ENCODE data around the gene FCGBP.

Gene FCGBP

DNA sequence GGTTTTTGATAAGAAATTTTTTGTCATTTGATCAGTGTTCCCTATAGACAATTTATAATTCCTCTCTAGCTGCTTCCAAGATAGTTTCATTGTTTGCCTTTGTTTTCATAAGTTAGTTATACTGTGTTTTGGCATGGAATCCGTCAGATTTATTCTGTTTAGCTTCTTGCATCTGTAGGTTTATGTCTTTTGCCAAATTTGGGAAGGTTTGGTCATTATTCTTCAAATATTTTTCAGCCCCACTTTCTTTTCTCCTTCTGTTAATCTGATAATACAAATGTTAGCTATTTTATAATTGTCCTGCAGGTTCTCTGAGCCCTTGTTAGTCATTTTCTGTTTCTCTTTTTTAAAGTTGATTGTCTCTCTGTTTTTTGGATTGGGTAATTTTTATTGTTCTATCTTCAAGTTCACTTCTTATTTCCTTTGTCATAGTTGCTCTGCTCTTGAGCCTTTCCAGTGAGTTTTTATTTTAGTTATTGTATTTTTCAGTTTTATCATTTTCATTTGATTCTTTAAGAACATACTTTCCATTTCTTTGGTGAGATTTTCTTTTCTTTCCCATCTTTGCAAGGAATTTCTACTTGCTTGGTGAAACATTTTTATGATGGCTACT is 5.9 kb upstream of the FCGBP start:
- no peak for DNase-seq (ENCODE audit: low read depth, low spot score)
- TF ChIP-seq, protein P1, sequence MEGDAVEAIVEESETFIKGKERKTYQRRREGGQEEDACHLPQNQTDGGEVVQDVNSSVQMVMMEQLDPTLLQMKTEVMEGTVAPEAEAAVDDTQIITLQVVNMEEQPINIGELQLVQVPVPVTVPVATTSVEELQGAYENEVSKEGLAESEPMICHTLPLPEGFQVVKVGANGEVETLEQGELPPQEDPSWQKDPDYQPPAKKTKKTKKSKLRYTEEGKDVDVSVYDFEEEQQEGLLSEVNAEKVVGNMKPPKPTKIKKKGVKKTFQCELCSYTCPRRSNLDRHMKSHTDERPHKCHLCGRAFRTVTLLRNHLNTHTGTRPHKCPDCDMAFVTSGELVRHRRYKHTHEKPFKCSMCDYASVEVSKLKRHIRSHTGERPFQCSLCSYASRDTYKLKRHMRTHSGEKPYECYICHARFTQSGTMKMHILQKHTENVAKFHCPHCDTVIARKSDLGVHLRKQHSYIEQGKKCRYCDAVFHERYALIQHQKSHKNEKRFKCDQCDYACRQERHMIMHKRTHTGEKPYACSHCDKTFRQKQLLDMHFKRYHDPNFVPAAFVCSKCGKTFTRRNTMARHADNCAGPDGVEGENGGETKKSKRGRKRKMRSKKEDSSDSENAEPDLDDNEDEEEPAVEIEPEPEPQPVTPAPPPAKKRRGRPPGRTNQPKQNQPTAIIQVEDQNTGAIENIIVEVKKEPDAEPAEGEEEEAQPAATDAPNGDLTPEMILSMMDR (IDR thresholded peaks at IDR 0.05; ENCODE audit: low read depth, low read length): no peak
- H3K4me3 ChIP-seq (ENCODE audit: low read depth, low read length): no peak overlapping the region
- in situ Hi-C loops (cut with HindIII; ENCODE audit: low sequenced_read_pairs): no loop called here

DNA sequence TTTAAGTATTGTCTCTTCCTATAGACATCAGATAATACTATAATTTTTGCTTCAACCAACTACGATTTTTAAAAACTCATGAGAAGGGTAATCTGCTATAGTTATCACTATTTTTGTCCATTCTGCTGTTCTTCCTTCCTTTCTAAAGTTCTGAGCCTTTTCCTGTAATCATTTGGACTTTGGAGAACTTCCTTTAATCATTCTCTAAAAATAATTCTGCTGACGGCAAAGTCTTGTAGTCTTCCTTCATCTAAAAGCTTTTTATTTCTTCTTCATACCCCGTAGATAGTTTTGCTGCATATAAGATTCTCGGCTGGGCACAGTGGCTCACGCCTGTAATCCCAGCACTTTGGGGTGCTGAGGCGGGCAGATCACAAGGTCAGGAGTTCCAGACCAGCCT is 5.1 kb upstream of the FCGBP start:
- TF ChIP-seq, protein P1 (IDR thresholded peaks at IDR 0.05; ENCODE audit: low read depth, low read length): no peak
- in situ Hi-C loops (cut with HindIII; ENCODE audit: low sequenced_read_pairs): no loop called here
- DNase-seq (ENCODE audit: low read depth, low spot score): no peak
- H3K4me3 ChIP-seq (ENCODE audit: low read depth, low read length): no peak overlapping the region

DNA sequence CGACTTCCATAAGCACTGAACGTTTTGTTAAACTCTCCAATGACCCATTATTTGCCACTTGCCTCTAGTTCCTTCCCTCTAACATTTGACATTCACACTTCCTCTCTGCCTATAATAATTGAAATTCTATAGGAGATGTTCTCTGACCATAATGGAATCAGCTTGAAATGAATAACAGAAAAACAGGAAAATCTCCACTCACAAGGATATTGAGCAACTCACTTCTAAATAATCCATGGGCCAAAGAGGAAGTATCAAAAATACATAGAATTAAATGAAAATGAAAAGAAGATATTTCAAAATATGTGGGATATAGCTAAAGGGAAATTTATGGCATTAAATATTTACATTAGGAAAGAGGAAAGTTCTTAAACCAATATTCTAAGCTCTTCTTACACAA is 3.4 kb upstream of the FCGBP start:
- no peak for DNase-seq (ENCODE audit: low read depth, low spot score)
- in situ Hi-C loops (cut with HindIII; ENCODE audit: low sequenced_read_pairs): no loop called here
- TF ChIP-seq, protein P1 (IDR thresholded peaks at IDR 0.05; ENCODE audit: low read depth, low read length): no peak
- no peak overlapping the region for H3K4me3 ChIP-seq (ENCODE audit: low read depth, low read length)

DNA sequence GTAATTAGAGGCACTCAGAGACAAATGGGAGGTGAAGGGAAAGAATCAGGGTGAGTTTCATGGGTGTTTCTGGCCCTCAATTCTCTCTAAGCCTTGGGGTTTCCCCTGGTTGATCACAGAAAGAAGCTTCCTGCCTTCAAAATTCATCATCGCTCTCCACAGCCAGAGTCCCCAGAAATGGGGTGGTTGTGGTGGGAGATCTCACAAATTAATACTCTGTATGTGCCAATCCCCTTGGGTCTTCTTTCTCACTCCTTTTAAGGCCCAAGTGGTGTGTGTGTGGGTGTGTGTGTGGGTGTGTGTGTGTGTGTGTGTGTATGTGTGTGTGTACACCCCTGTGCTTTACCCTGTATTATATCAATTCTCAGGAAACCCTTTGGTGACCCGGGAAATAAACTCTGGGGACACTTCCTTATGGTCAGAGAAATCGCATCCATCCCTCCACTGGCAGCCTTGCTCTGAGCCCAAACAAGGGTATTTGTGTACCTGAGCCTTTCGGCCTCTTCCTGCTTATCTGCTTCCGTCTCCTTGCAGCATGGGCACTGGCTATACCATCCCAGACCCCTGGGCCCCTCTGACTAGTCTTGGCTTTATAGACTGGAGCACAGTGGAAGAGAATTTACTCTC is 2.8 kb upstream of the FCGBP start:
- in situ Hi-C loops (cut with HindIII; ENCODE audit: low sequenced_read_pairs): no loop called here
- no peak for DNase-seq (ENCODE audit: low read depth, low spot score)
- TF ChIP-seq, protein P1 (IDR thresholded peaks at IDR 0.05; ENCODE audit: low read depth, low read length): no peak
- no peak overlapping the region for H3K4me3 ChIP-seq (ENCODE audit: low read depth, low read length)

DNA sequence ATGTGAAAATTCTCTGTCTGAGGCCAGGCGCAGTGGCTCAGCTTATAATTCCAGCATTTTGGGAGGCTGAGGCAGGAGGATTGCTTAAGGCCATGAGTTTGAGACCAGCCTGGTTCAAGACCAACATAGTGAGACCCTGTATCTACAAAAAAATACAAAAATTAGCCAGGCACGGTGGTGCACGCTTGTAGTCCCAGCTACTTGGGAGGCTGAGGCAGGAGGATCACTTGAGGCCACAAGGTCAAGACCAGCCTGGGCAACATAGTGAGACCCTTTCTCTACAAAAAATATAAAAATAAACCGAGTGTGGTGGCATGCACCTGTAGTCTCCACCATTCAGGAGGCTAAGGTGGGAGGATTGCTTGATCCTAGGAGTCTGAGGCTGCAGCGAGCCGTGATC is 2.2 kb upstream of the FCGBP start:
- DNase-seq (ENCODE audit: low read depth, low spot score): no peak
- TF ChIP-seq, protein P1 (IDR thresholded peaks at IDR 0.05; ENCODE audit: low read depth, low read length): no peak
- H3K4me3 ChIP-seq (ENCODE audit: low read depth, low read length): no peak overlapping the region
- in situ Hi-C loops (cut with HindIII; ENCODE audit: low sequenced_read_pairs): no loop called here

DNA sequence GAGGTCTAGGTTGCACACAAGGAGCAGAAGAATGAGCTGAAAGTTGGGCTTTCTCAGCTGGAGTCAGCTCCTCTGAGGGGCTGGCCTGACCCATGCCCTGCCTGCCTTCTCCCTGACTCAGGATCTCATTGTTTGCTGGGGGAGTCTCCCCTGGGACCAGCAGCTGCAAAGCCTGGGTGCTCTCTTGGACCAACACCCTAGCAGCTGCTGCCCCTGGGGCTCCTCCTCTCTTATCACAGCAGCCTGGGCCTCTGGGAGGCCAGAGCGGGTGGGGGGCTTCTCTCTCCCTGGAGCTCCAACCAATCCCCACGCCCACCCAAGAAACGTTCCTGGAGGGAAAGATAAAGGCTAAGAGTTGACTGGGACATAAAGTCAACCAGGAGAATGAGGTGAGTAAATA is 1.6 kb upstream of the FCGBP start:
- DNase-seq (ENCODE audit: low read depth, low spot score): no peak
- in situ Hi-C loops (cut with HindIII; ENCODE audit: low sequenced_read_pairs): no loop called here
- no peak overlapping the region for H3K4me3 ChIP-seq (ENCODE audit: low read depth, low read length)
- TF ChIP-seq, protein P1 (IDR thresholded peaks at IDR 0.05; ENCODE audit: low read depth, low read length): no peak

Measured in astrocyte of the spinal cord (primary cell).